GM21367 (cell line): Measurements from ENCODE around the gene SMARCE1.

Experiments
- ATAC-seq: cut with Tn5 transposase; IDR thresholded peaks from one replicate; pipeline ENCODE4 v1.9.1; 2021; ENCODE audit not compliant: unreplicated experiment

Gene SMARCE1

DNA sequence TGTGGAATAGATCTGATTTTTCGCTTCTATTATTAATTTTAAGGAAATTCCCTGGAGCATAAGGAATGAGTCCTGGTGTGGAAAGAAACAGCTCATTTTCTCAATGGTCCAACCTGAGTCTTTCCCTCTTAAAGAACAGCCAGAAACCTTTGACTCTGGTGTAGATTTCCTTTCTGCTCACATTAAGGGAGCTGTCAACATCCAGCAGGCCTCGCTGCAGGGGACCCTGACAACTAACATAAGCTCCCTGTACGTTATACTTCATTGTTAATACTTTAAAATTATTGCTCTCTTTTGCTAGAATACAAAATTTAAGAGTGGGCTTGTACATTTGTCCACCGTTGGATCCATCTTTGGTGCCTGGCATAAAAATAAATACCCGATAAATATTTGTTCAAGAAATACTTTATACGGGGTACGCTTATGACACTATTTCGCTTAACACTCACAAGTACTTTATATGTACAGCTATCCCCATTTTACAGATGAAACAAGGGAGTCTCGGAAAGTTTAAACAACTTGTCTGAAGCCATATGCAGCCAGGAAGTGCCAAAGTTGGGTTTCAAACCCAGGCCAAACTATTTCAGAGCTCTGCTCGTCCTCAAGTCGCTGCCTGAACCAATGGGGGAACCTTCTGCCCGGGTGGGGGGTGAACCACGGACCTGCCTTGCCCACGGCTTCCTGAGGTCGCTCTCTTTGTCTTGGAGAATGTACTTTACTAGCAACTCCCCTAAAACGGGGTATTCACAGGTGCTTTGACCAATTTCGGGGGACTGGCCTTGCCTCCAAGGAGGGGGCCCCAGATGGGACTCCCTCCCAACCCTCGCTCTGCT, 611 bp downstream of the SMARCE1 start:
- no peak for ATAC-seq

DNA sequence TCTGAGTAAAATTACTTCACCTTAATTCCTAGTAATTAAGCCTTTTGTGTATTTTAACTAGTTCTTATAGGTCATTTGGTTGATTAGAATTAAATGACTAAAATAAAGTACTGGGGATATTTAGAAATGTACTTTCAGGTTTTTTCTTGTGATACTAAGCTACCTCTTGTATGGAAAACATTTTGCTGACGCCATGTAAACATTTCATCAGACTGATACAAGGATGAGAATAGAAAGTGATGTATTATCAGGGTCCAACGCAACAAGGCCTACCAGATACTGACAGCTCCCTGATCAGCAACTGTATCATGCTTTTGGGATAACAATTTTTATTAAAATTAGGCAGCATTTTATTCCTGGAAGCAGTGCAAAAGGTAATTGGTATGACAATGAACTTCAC, 1.7 kb downstream of the SMARCE1 start:
- ATAC-seq, result no peak

DNA sequence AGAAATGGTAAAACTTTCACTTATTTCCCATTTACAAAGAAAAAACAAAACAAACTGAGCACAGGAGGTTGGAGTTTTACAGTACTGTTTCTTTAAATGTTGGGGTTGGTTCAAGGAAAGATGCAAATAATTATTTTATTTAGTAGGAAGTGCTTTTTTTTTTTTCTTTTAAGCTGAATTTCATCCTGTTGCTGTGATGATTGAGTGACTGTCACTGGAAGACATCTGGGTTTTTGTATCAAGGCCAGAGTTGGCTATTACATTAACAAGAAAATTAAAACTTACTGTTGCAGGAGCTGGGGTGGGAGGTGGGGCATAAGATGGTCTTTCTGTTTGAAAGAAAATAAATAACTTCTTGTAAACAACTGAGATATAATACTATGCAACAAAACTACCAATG, 2.3 kb downstream of the SMARCE1 start:
- ATAC-seq, result no peak

DNA sequence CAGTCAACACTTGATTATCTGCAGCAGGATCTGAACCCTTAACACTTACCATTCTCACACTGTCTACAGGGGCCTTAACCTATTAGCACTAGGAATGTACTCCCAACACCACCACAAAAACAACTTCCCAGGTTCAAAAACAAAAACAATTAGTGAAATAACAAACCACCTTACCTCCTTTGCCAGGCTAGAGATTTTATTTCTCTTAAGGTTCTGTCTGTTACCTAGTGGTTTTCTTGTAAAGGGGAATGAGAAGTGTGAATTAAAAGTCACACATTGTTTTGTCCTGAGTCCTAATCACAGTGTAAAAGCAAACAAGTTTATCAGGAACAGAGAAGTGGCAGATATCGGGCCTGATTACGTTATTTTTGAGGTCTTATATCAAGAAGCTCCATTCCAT, 9.7 kb downstream of the SMARCE1 start:
- no peak for ATAC-seq

DNA sequence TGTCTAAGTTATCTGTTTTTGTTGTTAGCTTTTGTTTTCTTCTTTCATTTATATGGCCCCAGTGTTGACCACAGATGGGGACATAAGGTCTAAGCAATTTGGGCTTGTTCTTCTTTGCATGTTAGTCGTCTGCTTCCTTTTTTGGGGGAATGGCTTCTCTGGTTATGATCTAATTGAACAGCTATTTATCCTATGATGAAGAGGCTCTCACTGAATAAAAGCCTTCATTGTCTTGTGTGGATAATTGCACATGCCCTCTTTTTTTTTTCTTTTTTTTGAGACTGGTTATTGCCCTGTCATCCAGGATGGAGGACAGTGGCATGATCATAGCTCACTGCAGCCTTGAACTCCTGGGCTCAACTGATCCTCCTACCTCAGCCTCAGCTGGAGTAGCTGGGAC, 13.7 kb downstream of the SMARCE1 start:
- ATAC-seq, result no peak

DNA sequence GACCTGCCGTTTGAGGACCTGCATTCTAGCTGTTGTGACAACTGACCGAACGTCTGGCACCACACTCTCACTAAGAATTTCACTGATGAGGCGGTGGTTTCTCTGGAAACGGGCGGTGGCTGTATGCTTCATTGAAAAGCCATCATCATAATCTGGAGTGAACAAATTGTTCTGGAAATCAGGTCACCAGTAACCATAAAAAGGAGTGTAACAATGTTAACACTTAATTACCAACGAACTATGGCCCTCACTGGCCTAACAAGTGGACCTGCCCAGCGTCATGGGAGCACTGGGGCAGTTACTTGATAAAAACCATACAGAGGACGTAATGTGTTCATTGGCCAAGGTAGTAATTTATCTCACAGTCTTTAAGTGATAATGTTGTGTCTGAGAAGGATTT, 15.4 kb downstream of the SMARCE1 start:
- no peak for ATAC-seq

DNA sequence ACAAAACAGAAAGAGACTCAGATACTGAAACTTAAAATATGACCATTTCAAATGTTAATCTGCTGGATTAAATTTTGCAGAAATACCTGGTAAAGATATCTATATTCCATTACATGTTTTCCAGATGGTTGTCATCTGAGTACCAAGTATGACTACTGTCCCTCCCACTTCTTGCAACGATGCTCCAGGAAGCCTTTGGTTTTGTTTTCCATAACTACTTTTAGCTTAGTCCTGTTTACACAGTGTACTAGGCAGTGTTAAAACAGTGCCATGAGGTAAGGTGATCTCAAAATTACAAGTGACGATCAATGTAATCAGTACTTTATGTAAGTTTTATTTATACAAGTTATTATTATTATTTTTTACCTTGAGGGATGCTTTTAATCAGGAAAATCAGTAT, 17.8 kb downstream of the SMARCE1 start:
- no peak for ATAC-seq

DNA sequence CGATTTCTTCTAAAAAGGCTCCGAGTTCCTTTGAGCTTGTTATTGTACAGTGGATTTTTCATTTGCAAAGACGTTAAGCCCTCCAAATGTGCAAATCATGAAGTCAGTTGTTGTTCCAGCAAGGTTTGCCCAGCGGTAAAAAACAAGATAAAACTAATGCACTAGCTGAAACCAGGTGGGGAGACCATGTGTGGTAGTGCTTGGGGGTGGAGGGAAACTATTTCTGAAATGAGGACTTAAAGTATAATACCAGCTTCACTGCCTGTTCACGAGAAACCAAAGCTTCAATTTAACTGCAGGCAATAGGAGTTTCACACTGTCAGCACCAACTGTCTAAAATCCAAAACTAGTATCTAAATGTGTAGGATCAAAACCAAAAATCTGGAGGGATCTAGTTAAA, 22.3 kb downstream of the SMARCE1 start:
- no peak for ATAC-seq

DNA sequence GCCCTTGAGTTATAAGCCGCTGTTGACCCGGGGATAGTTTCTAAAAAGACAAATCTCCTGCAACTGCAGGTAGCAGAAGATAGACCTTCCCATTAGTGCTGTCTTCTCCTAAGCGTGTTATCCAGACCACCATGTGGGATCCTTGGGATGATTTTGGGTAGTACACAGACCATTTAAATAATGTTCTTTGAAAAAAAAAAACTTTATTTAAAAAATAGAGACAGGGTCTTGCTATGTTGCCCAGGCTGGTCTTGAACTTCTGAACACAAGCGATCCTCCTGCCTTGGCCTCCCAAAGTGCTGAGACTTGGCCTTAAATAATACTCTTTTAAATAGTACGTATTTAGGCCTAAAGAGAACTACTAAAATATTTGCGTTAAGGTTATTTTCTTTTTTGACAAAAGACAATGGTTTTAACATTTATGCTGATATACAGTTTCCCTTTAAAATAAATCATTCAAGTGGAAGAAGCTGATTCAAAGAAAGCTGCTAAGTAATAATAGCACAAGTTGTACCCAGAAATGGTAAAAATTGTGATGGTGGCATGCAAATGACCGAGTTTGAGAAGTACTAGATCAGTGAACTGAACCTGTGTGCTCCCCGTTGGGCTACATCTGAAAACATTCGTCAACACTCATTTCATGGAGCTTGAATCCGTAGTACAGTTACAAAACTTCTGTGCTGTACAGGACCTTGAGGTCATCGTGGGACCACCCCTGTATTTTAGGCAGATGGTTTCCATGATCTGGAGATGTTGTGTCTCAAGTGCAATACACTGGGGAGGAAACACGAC, 24.0 kb downstream of the SMARCE1 start:
- ATAC-seq, result no peak

DNA sequence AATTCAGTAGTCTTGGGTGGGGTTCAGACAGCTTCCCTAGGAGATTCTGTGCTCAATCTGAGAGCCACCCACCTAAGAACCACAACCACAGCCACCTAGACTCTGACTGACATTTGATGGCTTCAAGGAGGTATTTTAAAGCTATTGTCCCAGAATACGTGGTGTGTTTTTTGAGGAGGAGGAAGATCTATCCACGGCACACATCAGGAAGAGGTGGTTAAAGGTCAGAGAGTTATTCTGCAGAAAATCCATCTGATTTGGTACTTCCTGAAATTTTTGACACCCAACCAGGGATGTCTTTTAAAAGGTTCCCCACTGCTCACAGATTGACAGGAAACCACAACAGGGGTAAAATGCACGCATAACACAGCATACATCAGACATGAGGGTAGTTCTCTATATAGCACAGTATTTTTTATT, 25.1 kb downstream of the SMARCE1 start:
- no peak for ATAC-seq

DNA sequence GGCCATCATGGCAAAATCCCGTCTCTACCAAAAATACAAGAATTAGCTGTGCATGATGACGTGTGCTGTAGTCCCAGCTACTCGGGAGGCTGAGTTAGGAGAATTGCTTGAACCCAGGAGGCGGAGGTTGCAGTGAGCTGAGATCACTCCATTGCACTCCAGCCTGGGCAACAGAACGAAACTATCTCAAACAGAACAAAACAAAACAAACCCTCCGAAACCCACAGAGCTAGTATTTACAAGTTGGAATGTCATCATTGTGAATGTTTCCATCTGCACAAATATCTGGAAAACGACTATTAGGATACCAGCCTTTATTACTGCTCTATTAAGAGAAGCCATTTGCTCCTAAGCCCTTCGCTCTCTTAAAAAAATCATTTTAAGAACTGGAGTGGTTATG, 26.0 kb downstream of the SMARCE1 start:
- ATAC-seq, result no peak

DNA sequence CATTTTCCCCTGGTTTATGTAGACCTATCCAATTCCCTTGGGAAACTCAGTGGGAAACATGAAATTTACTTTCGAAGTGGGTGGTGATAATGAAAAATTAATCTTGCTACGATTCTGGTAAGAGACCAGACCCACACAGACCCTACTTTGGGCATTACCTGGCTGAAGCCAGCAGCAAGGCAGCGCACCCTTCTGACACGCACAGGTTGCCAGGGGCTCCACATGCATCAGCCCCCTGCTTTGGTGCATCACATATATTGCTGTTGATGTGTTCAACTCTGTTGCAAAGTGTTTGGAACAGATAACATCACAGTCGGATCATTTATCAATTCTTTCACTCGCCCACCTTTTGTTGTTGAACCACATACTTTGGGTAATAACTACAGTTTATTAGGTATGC, 26.6 kb downstream of the SMARCE1 start:
- ATAC-seq, result no peak

DNA sequence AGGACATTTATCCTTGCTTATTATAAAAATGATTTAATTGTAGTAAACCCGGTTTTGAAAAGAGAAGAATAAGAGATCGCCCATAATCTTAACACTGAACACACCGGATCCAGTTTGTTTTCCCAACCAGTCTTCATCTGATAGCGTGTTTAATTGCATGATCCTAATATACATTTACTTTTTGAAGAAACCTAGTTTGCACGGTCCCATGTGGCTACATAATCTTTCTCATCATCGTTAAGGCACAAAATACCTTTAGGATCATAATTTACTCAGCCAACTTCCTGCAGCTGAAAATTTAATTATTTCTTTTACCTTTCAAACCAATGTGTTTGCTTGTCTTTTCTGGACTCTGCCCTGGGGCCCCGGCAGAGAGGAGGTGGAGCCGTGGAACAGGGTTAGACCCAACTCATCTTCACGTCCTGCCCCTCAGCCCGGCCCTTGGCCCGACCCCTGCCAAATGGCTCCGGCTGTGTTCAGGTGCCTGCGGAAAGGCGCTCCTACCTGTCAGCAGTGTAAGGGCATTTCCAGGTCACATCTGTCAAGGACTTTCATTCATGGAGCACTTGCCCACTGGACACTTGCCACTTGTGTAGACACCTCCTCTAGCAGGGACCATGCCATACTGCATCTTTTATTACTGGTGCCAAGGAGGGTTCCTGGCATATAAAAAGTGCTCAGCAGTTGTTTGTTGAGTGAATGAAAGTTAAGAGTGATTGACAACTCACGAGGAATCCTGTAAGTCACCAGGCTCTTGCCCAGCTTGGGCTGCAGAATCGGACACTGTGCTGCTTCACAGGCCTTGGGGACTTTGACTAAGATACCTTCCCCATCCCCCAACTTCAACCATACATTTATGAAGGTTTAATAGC, 28.6 kb downstream of the SMARCE1 start:
- ATAC-seq, result no peak

DNA sequence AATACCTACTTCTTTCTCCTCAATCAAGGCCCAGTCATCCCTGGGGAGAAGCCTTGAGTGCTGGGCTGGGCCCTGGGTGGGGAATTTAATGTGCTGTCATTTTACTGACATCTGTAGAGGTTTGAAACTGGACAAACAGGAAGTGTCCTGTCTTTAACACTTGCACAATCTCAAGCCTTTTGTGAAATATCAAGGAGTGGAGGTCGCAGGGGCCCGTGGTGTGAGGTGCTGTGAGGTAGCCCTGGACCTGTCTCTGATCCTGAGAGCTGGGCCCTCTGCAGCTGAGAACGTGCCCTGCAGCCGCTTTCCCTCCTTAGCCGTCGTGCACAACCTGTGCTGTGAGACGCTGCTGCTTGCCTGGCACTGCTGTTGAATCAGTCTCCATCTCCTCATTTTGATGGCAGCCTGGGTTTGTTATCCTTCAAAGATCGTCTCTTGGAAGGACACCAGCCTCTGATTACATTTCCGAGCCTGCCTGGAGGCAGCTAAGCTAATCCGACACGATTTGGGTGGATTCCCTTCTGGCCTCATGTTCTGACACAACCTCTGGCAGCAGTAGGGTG, 29.9 kb downstream of the SMARCE1 start:
- no peak for ATAC-seq

DNA sequence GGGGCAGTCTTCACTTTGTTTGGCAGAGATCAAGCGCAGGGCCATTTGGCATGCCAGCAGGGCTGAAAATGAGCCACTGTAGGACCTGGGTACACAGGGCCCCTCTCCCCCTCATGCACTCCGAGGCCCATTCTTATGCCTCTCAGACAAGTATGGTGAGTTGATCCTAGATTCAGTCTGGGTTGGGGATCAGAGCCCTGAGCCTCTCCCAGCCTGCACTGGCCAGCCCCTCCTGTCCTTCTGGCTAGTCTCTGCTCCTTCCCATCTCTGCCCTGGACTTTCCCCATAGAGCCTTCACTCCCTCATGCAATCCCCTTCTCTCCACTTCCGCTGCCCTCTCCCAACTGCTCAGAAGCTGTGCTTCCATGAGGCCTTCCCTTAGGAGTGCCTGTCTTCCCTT, 31.0 kb downstream of the SMARCE1 start:
- ATAC-seq, result no peak

DNA sequence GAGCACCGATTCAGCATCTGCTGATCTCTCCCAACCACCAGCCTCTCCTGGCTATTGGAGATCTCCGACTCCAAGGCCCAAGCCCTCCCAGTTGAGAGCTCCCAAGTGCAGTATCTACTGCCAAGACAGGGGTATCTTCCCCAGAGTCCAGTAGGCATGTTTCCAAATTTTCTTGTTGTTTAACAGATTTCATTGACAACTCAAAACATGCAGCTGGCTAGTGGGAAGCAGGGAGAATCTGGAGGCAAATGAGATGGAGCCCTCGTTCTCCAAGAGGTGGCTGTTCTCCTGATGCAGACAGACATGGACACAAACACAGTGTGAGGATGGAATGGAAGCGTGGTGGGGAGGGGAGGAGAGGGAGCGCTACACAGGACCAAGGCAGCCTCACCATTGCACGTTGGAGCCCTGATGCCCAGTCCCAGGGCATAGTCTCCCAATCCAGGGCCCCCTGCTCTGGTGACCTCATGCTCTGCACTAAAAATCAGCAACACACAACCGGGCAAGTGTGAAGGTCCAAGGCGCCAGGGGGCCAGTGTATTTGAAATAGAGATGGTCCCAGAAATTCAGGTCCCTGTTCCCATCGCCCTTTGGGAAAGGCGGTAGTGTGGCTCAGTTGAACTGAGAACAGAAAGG, 31.7 kb downstream of the SMARCE1 start:
- ATAC-seq, result no peak

DNA sequence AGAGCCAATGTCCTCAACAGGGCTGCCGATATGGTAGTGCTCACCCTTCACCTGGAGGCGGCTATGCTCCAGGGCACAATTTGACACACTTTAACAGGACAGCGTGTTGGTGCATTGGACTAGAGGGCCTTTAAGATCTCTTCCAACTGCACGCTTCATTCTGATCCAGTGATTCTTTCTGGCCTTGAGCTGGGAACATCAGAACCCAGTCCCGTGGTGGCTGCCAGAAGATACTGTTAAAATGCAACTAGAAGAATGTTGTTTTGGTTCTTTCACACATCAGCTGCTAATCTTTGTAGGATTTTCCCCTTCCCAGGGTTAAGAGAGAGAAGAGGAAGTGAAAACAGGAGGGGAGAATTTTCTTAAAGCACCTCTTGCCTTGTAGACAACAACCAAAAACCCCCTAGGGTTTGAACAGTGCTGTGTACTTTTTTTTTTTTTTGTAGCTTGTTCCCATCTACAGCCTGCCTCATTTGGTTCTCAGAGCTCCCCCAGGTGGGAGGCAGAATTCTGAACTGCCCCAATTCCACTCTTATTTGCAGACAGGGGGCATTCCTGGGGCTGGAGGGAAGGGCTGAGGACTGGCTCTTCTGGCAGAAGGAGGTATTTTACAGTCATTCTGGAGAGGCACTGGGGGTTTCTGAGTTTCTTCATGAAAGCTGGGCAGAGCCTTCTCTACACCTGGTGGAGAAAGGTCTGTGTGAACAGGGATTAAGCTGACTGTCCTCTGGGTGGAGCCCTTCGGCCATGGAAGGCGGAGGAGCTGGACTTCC, 32.4 kb downstream of the SMARCE1 start:
- ATAC-seq, result peak; percentile 69

DNA sequence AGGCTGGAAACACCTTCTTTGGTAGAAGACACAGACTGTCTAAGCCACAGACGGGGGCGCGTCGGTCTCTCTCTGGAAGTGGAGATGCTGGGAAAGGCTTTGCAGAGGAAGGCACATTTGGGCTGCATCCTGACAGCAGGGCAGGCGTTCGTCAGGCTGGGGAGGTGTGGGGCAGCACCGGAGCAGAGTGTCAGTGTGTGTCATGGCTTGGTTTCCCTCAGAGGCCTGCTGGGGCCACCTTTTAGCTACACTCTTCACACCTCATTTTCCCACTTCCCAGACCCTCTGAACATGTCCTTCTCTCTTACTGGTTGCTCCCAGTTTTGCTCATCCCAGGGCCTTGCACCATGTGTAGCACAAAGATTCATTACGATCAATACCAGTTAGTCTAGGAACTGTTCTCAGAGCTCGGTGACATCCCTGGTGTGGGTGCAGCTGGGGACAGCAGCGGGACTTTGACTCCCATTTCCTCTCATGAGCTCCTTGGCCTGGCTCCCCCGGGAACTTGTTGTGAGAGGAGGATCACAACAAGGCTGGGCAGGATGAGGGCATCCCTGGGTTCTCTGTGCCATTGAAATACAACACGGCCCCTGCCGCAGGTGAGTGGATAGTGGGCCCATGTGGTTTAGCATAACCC, 33.1 kb downstream of the SMARCE1 start:
- no peak for ATAC-seq

DNA sequence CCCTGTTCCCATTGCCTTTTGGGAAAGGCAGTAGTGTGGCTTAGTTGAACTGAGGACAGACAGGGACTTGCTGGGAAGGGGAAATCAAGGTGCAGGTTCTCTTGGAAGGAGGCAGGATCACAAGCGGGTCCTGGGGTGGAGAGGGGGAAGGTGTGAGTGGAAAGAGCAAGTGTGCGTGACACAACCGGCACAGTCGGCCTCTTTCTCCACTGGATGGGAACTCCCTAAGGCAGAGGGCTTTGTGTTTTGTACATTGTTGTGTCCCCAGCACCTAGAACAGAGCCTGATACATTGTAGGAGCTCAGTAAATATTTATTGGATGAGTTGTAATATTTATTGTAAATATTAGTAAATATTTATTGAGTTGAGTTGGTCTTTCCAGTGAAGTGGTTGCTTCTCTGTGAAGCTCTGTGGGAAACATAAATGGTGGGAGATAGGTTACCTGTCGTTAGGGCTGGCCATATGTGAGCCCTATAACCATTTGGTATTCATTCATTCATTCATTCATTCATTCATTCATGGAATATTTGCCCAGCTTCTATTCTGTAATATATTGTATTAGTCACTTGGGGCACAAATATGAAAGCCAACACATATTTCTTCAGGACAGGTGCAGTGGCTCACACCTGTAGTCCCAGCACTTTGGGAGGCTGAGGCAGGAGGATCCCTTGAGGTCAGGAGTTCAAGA, 34.0 kb downstream of the SMARCE1 start:
- ATAC-seq, result no peak
